PFSK-1 (cell line): ENCODE results near the gene WNK2.

ENCODE experiments used
- TAF1 ChIP-seq: IDR thresholded peaks from 2 replicates; pipeline ENCODE4 v1.6.1; 2012; ENCODE audit warnings: low read length, control low read depth, borderline replicate concordance; ENCODE audit not compliant: insufficient read depth
- TF ChIP-seq, protein P1 (sequence below), 2 experiments: IDR thresholded peaks; 2 replicates each; pipeline versions ENCODE4 v1.6.1 to v1.8.0; 2011 to 2012; ENCODE audit warnings: low read depth in 2 of 2, low read length in 2 of 2, control low read depth in 1 of 2, inconsistent platforms in 1 of 2, mild to moderate bottlenecking in 1 of 2, moderate library complexity in 1 of 2; ENCODE audit not compliant: insufficient read depth in 1 of 2

DNA sequence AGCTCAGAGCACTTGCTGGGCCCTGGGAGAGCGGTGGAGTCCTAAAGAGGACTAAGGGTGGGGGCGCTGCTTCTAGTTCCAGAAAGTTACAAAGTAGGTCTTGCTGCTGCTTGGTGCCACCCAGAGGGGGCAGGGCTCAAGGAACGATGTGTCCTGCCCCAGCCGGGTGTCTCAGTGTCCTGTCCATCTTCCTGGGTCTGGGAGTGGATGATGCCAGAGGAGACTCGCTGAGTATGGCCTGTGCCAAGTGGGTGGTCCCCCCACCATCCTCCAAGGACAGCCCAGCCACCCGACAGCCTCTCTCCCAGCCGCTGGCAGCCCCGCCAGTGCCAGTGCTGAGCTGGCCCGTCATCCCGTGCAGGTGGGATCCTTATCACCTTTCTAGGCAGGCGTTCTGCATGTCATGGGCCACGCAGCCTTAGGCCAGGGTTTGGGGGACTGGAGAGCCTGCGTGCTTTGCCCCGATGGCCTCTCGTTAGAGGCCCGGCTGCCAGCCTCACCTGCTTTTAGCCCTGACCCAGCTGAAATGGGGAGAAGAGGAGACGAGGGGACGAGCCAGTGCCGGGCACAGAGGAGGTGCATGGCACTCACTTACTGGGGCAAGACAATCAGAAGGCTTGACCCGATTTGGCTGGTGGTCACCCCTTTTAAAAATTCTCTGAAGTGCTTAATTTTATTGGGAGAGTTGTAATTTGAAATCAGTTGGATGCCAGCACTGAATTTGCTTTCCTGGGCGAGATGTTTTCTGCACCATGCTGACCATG lies 5.6 kb downstream of the WNK2 start:
- TF ChIP-seq, protein P1, sequence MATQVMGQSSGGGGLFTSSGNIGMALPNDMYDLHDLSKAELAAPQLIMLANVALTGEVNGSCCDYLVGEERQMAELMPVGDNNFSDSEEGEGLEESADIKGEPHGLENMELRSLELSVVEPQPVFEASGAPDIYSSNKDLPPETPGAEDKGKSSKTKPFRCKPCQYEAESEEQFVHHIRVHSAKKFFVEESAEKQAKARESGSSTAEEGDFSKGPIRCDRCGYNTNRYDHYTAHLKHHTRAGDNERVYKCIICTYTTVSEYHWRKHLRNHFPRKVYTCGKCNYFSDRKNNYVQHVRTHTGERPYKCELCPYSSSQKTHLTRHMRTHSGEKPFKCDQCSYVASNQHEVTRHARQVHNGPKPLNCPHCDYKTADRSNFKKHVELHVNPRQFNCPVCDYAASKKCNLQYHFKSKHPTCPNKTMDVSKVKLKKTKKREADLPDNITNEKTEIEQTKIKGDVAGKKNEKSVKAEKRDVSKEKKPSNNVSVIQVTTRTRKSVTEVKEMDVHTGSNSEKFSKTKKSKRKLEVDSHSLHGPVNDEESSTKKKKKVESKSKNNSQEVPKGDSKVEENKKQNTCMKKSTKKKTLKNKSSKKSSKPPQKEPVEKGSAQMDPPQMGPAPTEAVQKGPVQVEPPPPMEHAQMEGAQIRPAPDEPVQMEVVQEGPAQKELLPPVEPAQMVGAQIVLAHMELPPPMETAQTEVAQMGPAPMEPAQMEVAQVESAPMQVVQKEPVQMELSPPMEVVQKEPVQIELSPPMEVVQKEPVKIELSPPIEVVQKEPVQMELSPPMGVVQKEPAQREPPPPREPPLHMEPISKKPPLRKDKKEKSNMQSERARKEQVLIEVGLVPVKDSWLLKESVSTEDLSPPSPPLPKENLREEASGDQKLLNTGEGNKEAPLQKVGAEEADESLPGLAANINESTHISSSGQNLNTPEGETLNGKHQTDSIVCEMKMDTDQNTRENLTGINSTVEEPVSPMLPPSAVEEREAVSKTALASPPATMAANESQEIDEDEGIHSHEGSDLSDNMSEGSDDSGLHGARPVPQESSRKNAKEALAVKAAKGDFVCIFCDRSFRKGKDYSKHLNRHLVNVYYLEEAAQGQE (IDR thresholded peaks at IDR 0.05; ENCODE audit: insufficient read depth in 1 of 2, low read depth in 2 of 2, low read length in 2 of 2) = no peak
- TF ChIP-seq TAF1 = no peak
